Peyer's patch (tissue), 4 donors: ENCODE results near the gene ESPN. TPM values are rescaled to one million over a fixed set of nuclear protein-coding genes. Genes with fewer than 3 reads are reported as not detected.
A peak's percentile ranks its signal among the peaks of the same experiment; 100 is the strongest.

ENCODE experiments used
- DNase-seq, 3 donors: peaks; one replicate each; pipeline ENCODE4 v3.0.0-alpha.2; 2017 to 2019
- H3K27ac ChIP-seq, 4 donors: fragments of 200-600 bp; sonication (generic); one replicate each; pipeline ENCODE4 v1.5.1; 2016 to 2019
- H3K27me3 ChIP-seq, 2 donors: fragments of 200-600 bp; sonication (generic); one replicate each; pipeline ENCODE4 v1.5.1; 2019
- H3K36me3 ChIP-seq, 3 donors: fragments of 200-600 bp; sonication (generic); one replicate each; pipeline ENCODE4 v1.5.1; 2016 to 2019
- H3K4me1 ChIP-seq, 4 donors: fragments of 200-600 bp; sonication (generic); one replicate each; pipeline ENCODE4 v1.5.1; 2016 to 2019
- H3K4me3 ChIP-seq, 4 donors: fragments of 200-600 bp; sonication (generic); 1 replicate in 3 of 4; 2 replicates in 1 of 4; pipeline ENCODE4 v1.5.1; 2016 to 2019; ENCODE audit warnings: mild to moderate bottlenecking in 1 of 4
- H3K9me3 ChIP-seq, 4 donors: fragments of 200-600 bp; sonication (generic); one replicate each; pipeline ENCODE4 v1.5.1; 2016 to 2019; ENCODE audit warnings: mild to moderate bottlenecking in 1 of 4
- CTCF ChIP-seq, 6 experiments: fragments of 450-650 bp in 4 of 6; fragments of 200-600 bp in 2 of 6; sonication (generic) in 1 of 6; IDR thresholded peaks; one replicate each; pipeline ENCODE4 v1.5.1; 2017 to 2019; ENCODE audit warnings: antibody characterized with exemption in 6 of 6, mild to moderate bottlenecking in 3 of 6, moderate library complexity in 1 of 6
- POLR2A ChIP-seq, 2 donors: fragments of 450-650 bp; IDR thresholded peaks; one replicate each; pipeline ENCODE4 v1.5.1; 2017; ENCODE audit warnings: antibody characterized with exemption in 2 of 2, mild to moderate bottlenecking in 2 of 2, moderate library complexity in 2 of 2
- total RNA-seq, 4 donors: library from RNA; depleted of rRNA; stranded (reverse); fragments of >200 nt; gene quantifications; one replicate each; pipeline ENCODE4 v1.1.0, GENCODE V29; 2016

Gene ESPN
- total RNA-seq, 4 donors from 2014 or later, result 17.3 to 390 (median 306) TPM

DNA sequence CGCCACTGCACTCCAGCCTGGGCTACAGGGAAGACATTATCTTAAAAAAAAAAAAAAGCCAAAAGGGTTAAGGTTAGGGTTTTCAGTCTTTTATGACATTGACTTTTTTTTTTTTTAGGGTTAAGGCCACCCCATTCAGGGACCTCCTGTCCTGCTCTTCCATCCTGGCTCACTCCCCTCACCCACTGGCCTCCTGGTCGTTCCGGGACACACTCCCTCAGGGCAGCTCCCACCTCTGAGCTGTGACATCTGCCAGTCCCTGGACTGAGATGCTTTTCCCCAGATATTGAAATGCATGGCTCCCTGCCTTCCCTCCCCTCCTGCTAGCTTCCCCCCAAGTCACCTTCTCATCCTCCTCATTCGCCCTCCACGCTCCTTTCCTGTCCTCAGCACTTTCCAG, 57.2 kb downstream of the ESPN start:
- no peak for DNase-seq
- H3K4me1 ChIP-seq, result peaks cover 0 to 22% (median 8%) of the 10 kb centered on the region in 4 donors
- no peak overlapping the region for H3K4me3 ChIP-seq
- TF ChIP-seq CTCF (IDR thresholded peaks at IDR 0.05) (no peak), POLR2A (IDR thresholded peaks at IDR 0.05) (no peak)
- peak overlapping the region in 1 of 4 donors; percentile 39 for H3K27ac ChIP-seq
- H3K27me3 ChIP-seq, result peaks cover 0 to 16% of the 10 kb centered on the region in 2 donors
- H3K36me3 ChIP-seq, result no peaks in the 10 kb centered on the region
- no peaks in the 10 kb centered on the region for H3K9me3 ChIP-seq

- no peaks in the 10 kb centered on the region for H3K9me3 ChIP-seq
- no peaks in the 10 kb centered on the region for H3K36me3 ChIP-seq
- no peak overlapping the region for H3K4me3 ChIP-seq
- peaks cover 0 to 16% of the 10 kb centered on the region in 2 donors for H3K27me3 ChIP-seq
- DNase-seq, result peak in 2 of 3 donors; percentile 82 to 84
- peak overlapping the region in 1 of 4 donors; percentile 60 for H3K27ac ChIP-seq
- peak in 2 of 6 experiments; percentile 8 to 29 for TF ChIP-seq CTCF (IDR thresholded peaks at IDR 0.05)
- TF ChIP-seq POLR2A (IDR thresholded peaks at IDR 0.05), result no peak
- peaks cover 0 to 20% (median 8%) of the 10 kb centered on the region in 4 donors for H3K4me1 ChIP-seq
These were observed 58.6 kb downstream of the ESPN start for GRCh38 chr1:6483017-6483760.

- Histone ChIP-seq H3K36me3 (no peaks in the 10 kb centered on the region), H3K27ac (no peak overlapping the region), H3K4me1 (peaks cover 0 to 20% (median 8%) of the 10 kb centered on the region in 4 donors), H3K9me3 (no peaks in the 10 kb centered on the region), H3K4me3 (no peak overlapping the region), H3K27me3 (peaks cover 0 to 16% of the 10 kb centered on the region in 2 donors)
- TF ChIP-seq POLR2A (IDR thresholded peaks at IDR 0.05) (no peak), CTCF (IDR thresholded peaks at IDR 0.05) (no peak)
- DNase-seq, result no peak
These were observed 59.2 kb downstream of the ESPN start for GRCh38 chr1:6483761-6484117.

GRCh38 chr1:6484826-6485167, 60.2 kb downstream of the ESPN start:
- Histone ChIP-seq H3K4me1 (peaks cover 0 to 29% (median 8%) of the 10 kb centered on the region in 4 donors), H3K27ac (peak overlapping the region in 1 of 4 donors; percentile 11), H3K27me3 (peaks cover 0 to 16% of the 10 kb centered on the region in 2 donors), H3K9me3 (no peaks in the 10 kb centered on the region), H3K36me3 (no peaks in the 10 kb centered on the region), H3K4me3 (peak overlapping the region; percentile 18 to 54 (median 40))
- no peak for TF ChIP-seq CTCF (IDR thresholded peaks at IDR 0.05)
- no peak for TF ChIP-seq POLR2A (IDR thresholded peaks at IDR 0.05)
- DNase-seq, result no peak

GRCh38 chr1:6485168-6486101, 60.9 kb downstream of the ESPN start:
- Histone ChIP-seq H3K27me3 (peaks cover 0 to 16% of the 10 kb centered on the region in 2 donors), H3K9me3 (no peaks in the 10 kb centered on the region), H3K27ac (peak overlapping the region in 1 of 4 donors; percentile 11), H3K36me3 (no peaks in the 10 kb centered on the region), H3K4me1 (peaks cover 0 to 35% (median 10%) of the 10 kb centered on the region in 4 donors), H3K4me3 (peak overlapping the region; percentile 18 to 54 (median 40))
- DNase-seq, result no peak
- TF ChIP-seq CTCF (IDR thresholded peaks at IDR 0.05), result no peak
- no peak for TF ChIP-seq POLR2A (IDR thresholded peaks at IDR 0.05)
